LNCaP clone FGC (cell line): Measurements from ENCODE around the gene KCND3.

Source experiments
- DNase-seq: peaks from one replicate; pipeline ENCODE4 v3.0.0-alpha.2; 2011; ENCODE audit warnings: low read depth
- H3K4me3 ChIP-seq: 2 replicates; pipeline ENCODE4 v1.5.1; 2011; ENCODE audit warnings: mild to moderate bottlenecking, low read depth, low read length, control low read depth
- CTCF ChIP-seq: IDR thresholded peaks from 2 replicates; pipeline ENCODE4 v1.5.1; 2012; ENCODE audit warnings: mild to moderate bottlenecking; ENCODE audit not compliant: control insufficient read depth, insufficient read depth; ENCODE audit errors: extremely low read depth

KCND3 gene

GRCh38 chr1:111863401-111863800 is 126.1 kb downstream of the KCND3 start:
- TF ChIP-seq CTCF: no peak
- DNase-seq: no peak
- no peak overlapping the region for H3K4me3 ChIP-seq

- H3K4me3 ChIP-seq: no peak overlapping the region
- no peak for TF ChIP-seq CTCF
- no peak for DNase-seq
Measured at GRCh38 chr1:111862599-111862998, 126.9 kb downstream of the KCND3 start.

GRCh38 chr1:111861523-111861922 is 127.9 kb downstream of the KCND3 start:
- no peak for TF ChIP-seq CTCF
- no peak overlapping the region for H3K4me3 ChIP-seq
- DNase-seq: no peak

GRCh38 chr1:111857194-111857651 is 132.2 kb downstream of the KCND3 start:
- no peak for TF ChIP-seq CTCF
- no peak for DNase-seq

GRCh38 chr1:111856411-111857185 is 132.9 kb downstream of the KCND3 start:
- no peak overlapping the region for H3K4me3 ChIP-seq
- no peak for TF ChIP-seq CTCF
- DNase-seq: no peak

More at GRCh38 chr1:111857194-111857651, 132.2 kb downstream of the KCND3 start:
- H3K4me3 ChIP-seq: no peak overlapping the region

- DNase-seq: no peak
- H3K4me3 ChIP-seq: no peak overlapping the region
- no peak for TF ChIP-seq CTCF
Measured at GRCh38 chr1:111855260-111855659, 134.2 kb downstream of the KCND3 start.
